GM12801 (cell line): Measurements from ENCODE around the gene TBC1D5.

Experiments used
- TF ChIP-seq, protein P1 (sequence below): IDR thresholded peaks from one replicate; pipeline ENCODE4 v1.5.1; 2011; ENCODE audit warnings: control low read depth; ENCODE audit not compliant: insufficient read length; ENCODE audit errors: extremely low read depth

TBC1D5 gene

DNA sequence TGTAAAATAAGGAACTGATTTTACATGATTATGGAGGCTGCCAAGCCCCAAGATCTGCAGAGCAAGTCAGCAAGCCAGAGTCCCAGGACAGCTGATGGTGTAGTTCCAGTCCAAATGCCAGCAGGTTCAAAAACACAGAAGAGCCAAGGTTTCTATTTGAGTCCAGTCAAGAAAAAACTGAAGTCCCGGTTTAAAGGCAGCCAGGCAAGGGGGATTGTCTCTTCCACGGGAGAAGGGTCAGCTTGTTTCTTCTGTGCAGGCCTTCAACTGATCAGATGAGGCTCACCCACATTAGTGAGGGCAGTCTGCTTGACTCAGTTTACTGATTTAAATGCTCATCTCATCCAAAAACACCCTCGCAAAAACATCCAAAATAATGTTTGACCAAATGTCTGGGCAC, 611.5 kb downstream of the TBC1D5 start:
- TF ChIP-seq, protein P1, sequence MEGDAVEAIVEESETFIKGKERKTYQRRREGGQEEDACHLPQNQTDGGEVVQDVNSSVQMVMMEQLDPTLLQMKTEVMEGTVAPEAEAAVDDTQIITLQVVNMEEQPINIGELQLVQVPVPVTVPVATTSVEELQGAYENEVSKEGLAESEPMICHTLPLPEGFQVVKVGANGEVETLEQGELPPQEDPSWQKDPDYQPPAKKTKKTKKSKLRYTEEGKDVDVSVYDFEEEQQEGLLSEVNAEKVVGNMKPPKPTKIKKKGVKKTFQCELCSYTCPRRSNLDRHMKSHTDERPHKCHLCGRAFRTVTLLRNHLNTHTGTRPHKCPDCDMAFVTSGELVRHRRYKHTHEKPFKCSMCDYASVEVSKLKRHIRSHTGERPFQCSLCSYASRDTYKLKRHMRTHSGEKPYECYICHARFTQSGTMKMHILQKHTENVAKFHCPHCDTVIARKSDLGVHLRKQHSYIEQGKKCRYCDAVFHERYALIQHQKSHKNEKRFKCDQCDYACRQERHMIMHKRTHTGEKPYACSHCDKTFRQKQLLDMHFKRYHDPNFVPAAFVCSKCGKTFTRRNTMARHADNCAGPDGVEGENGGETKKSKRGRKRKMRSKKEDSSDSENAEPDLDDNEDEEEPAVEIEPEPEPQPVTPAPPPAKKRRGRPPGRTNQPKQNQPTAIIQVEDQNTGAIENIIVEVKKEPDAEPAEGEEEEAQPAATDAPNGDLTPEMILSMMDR: no peak

- TF ChIP-seq, protein P1: no peak
Measured at GRCh38 chr3:17129556-17129955, 612.9 kb downstream of the TBC1D5 start.

- TF ChIP-seq, protein P1: no peak
Measured at GRCh38 chr3:17125738-17126442, 616.5 kb downstream of the TBC1D5 start.

DNA sequence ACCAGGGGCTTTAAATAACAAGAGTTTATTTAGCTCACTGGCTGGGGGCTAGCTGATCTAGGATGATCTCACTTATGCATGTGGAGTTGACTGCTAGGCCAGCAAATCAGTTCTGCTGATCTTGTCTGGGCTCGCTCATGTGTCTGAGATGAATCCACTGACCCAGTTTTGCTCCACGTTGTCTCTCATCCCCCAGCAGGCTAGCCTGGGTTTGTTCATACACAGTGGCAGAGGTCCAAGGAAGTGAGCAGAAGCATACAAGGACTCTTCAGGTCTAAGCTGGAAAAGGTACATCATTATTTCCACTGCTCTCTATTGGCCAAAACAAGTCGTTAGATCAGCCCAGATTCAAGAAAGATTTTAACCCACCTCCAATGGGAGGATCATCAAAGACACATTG, 619.7 kb downstream of the TBC1D5 start:
- TF ChIP-seq, protein P1: no peak

- TF ChIP-seq, protein P1: no peak
Measured at GRCh38 chr3:17121336-17121735, 621.1 kb downstream of the TBC1D5 start.

DNA sequence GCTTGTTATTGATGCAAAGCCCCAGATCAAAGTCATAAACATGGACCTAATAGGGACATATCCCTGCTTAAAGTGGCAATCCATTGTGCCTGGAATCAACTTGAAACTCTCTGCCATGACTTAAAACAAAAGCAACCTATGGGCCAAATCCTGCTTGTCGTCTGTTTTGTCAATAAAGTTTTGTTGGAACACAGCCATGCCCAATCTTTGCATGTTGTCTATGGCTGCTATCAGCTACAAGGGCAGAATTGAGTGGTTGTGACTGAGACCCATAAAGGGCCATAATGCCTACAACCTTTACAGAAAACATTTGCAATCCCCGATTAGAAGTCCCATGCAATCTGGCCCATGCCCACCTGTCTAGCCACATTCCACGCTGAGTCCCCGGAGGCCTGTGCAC, 622.3 kb downstream of the TBC1D5 start:
- TF ChIP-seq, protein P1: no peak

DNA sequence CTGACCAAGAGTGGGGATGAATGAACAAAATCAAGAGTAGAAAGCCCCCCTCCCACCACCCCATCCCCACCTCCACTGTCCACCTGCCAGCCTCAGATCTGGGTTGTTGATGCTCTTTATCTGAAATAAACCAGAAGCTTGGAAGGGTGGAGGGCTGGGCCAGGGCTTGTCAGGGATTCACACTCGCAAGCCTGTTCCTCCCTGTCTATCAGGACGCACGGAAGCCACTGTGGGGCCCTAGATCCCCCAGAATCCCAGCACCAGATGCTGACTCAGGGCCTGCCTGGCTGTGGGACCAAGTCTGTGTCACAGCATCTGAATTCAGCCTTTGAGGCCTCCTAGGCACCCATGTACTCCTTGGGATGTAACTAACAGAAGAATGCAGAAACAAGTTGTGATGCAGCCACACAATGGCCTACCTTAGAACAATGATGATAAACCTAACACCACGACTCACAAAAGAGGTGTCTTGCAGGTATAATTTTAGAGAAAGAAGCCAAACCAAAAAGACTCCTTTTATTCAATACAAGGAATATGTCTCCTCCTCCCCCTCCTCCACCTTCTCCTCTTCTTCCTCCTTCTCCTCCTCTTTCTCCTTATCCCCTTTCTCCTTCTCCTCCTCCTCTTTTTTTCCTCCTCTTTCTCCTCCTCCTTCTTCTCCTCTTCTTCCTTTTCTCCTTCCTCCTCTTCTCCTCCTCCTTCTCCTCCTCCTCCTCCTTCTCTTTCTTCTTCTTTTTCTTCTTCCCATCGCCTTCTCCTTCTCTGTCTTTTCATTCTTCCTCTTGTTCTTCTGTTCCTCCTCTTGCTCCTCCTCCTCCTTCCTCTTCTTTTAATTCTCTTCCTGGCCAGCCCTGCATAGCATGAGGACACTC, 623.0 kb downstream of the TBC1D5 start:
- TF ChIP-seq, protein P1: no peak
